Gastroesophageal sphincter (tissue), 3 donors: ENCODE data around the gene DNAH9.

Experiments used
- CTCF ChIP-seq, 4 experiments: fragments of 200-600 bp in 2 of 4; fragments of 450-650 bp in 2 of 4; sonication (generic) in 1 of 4; IDR thresholded peaks; one replicate each; pipeline ENCODE4 v1.5.1; 2017 to 2019; ENCODE audit warnings: antibody characterized with exemption in 4 of 4, mild to moderate bottlenecking in 2 of 4, moderate library complexity in 2 of 4
- EP300 ChIP-seq: sonication (generic); formaldehyde crosslinking; IDR thresholded peaks from one replicate; pipeline ENCODE4 v1.6.1; 2017; ENCODE audit warnings: antibody characterized with exemption, mild to moderate bottlenecking
- POLR2A ChIP-seq, 2 donors: fragments of 450-650 bp; IDR thresholded peaks; one replicate each; pipeline ENCODE4 v1.6.1; 2017; ENCODE audit warnings: antibody characterized with exemption in 2 of 2, mild to moderate bottlenecking in 2 of 2, moderate library complexity in 1 of 2
- POLR2AphosphoS5 ChIP-seq: sonication (generic); formaldehyde crosslinking; IDR thresholded peaks from one replicate; pipeline ENCODE4 v1.6.1; 2017; ENCODE audit warnings: antibody characterized with exemption

- TF ChIP-seq CTCF (IDR thresholded peaks at IDR 0.05) (no peak), POLR2A (IDR thresholded peaks at IDR 0.05) (no peak), POLR2AphosphoS5 (no peak), EP300 (no peak)
Observed at GRCh38 chr17:11637796-11638195, 39.5 kb downstream of the DNAH9 start.
